CD4-positive, CD25-positive, alpha-beta regulatory T cell (primary cell): ENCODE measurements around the gene ADTRP. TPM values are rescaled to one million over a fixed set of nuclear protein-coding genes. Genes with fewer than 3 reads are reported as not detected.

ENCODE experiments used
- ATAC-seq, 2 donors: fragments of 150-1000 bp; cut with Tn5 transposase; one replicate each; pipeline ENCODE4 v1.10.0; 2021; ENCODE audit warnings: low read depth in 2 of 2, moderate number of reproducible peaks in 2 of 2, moderate library complexity in 1 of 2
- DNase-seq, 3 donors: peaks; one replicate each; pipeline versions ENCODE4 v3.0.0 to v3.0.0-alpha.2; 2012 to 2022; ENCODE audit warnings: mixed read lengths in 1 of 3
- H3K27ac ChIP-seq: one replicate; pipeline ENCODE4 v1.7.0; 2013; ENCODE audit warnings: mild to moderate bottlenecking, low read length; ENCODE audit not compliant: insufficient read depth, poor library complexity, severe bottlenecking
- H3K27me3 ChIP-seq: one replicate; pipeline ENCODE4 v1.7.0; 2013; ENCODE audit warnings: low read length; ENCODE audit not compliant: control insufficient read depth, insufficient read depth
- H3K36me3 ChIP-seq: one replicate; pipeline ENCODE4 v1.7.0; 2013; ENCODE audit warnings: mild to moderate bottlenecking, low read length, moderate library complexity; ENCODE audit not compliant: control insufficient read depth, insufficient read depth
- H3K4me1 ChIP-seq: 2 replicates; pipeline ENCODE4 v1.7.0; 2013; ENCODE audit warnings: mild to moderate bottlenecking, low read length; ENCODE audit not compliant: insufficient read depth, control insufficient read depth, poor library complexity, severe bottlenecking
- H3K4me3 ChIP-seq: one replicate; pipeline ENCODE4 v1.7.0; 2013; ENCODE audit warnings: low read depth, mild to moderate bottlenecking, low read length, moderate library complexity
- H3K9me3 ChIP-seq, 2 experiments: 1 replicate in 1 of 2; 2 replicates in 1 of 2; pipeline ENCODE4 v1.7.0; 2013; ENCODE audit warnings: low read length in 2 of 2, mild to moderate bottlenecking in 1 of 2, moderate library complexity in 1 of 2; ENCODE audit not compliant: control insufficient read depth in 2 of 2
- H3K27ac Mint-ChIP-seq, 3 donors: one replicate each; pipeline ENCODE4 v1.8.0; 2020 to 2022; ENCODE audit warnings: mild to moderate bottlenecking in 3 of 3, mixed read lengths in 3 of 3, moderate library complexity in 2 of 3
- H3K27me3 Mint-ChIP-seq: one replicate; pipeline ENCODE4 v1.8.0; 2022; ENCODE audit warnings: mild to moderate bottlenecking, mixed read lengths
- H3K36me3 Mint-ChIP-seq: one replicate; pipeline ENCODE4 v1.8.0; 2020; ENCODE audit warnings: mixed read lengths
- H3K4me1 Mint-ChIP-seq, 4 donors: one replicate each; pipeline ENCODE4 v1.8.0; 2020 to 2022; ENCODE audit warnings: mixed read lengths in 4 of 4, mild to moderate bottlenecking in 1 of 4
- H3K4me3 Mint-ChIP-seq, 4 donors: one replicate each; pipeline ENCODE4 v1.8.0; 2020 to 2022; ENCODE audit warnings: mild to moderate bottlenecking in 4 of 4, mixed read lengths in 4 of 4, moderate library complexity in 3 of 4
- H3K9me3 Mint-ChIP-seq, 7 donors: one replicate each; pipeline ENCODE4 v1.8.0; 2020 to 2022; ENCODE audit warnings: mixed read lengths in 7 of 7, mild to moderate bottlenecking in 3 of 7, moderate library complexity in 2 of 7
- polyA plus RNA-seq, 4 donors: library from polyadenylated mRNA; unstranded; fragments of 300-500 nt; fragmentation: Illumina TruSeq; gene quantifications; one replicate each; pipeline ENCODE4 v1.2.3, GENCODE V29; 2021
- total RNA-seq: library from RNA; stranded (reverse); gene quantifications from one replicate; pipeline ENCODE4 v1.2.3, GENCODE V29; 2022

ADTRP gene
- total and polyA plus RNA-seq, 5 donors from 2014 or later = 27.3 to 41.7 (median 40.9) TPM

DNA sequence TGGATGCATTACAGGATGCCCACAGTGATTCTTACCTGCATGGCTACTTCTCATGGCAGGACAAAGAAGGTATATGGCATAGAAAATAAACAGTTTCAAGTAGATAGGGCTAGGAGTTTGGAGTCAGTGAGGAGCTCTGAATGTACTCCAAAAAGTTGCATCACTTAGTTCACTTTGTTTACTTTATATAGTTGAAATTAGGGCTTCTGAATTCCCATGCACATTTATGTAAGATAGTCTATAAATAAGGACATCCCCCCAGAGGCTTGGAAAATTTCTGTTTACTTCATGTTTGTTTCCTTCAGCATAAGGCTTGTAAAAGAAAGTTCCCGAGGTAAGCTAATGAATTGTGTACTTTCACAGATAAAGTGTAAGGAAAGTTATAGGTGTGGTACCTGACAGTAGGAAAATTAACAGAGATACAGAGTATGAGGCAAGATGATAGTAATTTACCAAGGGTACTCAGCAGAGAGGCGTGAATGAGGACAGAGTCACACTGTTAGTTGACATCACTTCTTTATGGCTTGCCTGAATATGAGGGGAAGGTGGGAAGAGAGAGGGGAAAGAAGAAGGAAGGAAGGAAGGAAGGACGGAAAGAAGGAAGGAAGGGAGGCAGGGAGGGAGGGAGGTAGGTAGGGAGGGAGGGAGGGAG is 51.1 kb downstream of the ADTRP start:
- H3K27me3 ChIP-seq = no peaks in the 10 kb centered on the region
- H3K27ac ChIP-seq = peak overlapping the region; percentile 86
- DNase-seq (no peak), ATAC-seq (no peak)
- Mint-ChIP-seq H3K36me3 (peaks cover 28% of the 10 kb centered on the region), H3K9me3 (peaks cover 0 to 4% (median 0%) of the 10 kb centered on the region in 7 donors), H3K4me1 (peaks cover 54 to 95% (median 74%) of the 10 kb centered on the region in 4 donors), H3K27me3 (no peaks in the 10 kb centered on the region), H3K4me3 (peak overlapping the region; percentile 85 to 93 (median 92)), H3K27ac (peak overlapping the region; percentile 78 to 97 (median 92))
- H3K4me3 ChIP-seq = peak overlapping the region; percentile 91
- peaks cover 93% of the 10 kb centered on the region for H3K4me1 ChIP-seq
- no peaks in the 10 kb centered on the region for H3K9me3 ChIP-seq
- peaks cover 4% of the 10 kb centered on the region for H3K36me3 ChIP-seq

DNA sequence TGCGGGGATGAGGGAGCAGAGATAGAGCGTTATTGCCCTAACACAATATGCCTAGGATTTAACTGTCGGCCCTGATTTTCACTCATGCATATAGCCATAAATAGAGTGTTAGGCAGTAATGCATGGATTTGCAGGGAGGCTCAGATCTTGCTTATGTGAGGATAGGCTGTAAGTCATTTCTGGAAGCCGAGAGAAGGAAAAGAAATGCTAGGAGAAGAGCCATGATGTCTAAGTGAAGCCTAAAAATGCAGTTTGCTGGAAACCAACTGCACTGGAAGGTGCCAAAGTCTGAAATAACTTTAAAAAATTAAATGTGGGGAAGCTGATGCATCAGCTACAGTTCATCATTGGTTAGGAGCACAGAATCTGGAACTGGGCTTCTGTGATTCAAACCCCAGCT is 54.3 kb downstream of the ADTRP start:
- Mint-ChIP-seq H3K27ac (peak overlapping the region; percentile 88 to 96 (median 94)), H3K27me3 (no peaks in the 10 kb centered on the region), H3K4me3 (peak overlapping the region; percentile 48 to 93 (median 91)), H3K9me3 (peaks cover 0 to 4% (median 0%) of the 10 kb centered on the region in 7 donors), H3K4me1 (peaks cover 51 to 87% (median 68%) of the 10 kb centered on the region in 4 donors), H3K36me3 (peaks cover 49% of the 10 kb centered on the region)
- Histone ChIP-seq H3K9me3 (no peaks in the 10 kb centered on the region), H3K36me3 (peaks cover 20% of the 10 kb centered on the region), H3K27ac (peak overlapping the region; percentile 45), H3K4me3 (peak overlapping the region; percentile 91), H3K27me3 (no peaks in the 10 kb centered on the region), H3K4me1 (peaks cover 74% of the 10 kb centered on the region)
- DNase-seq (no peak), ATAC-seq (no peak)

DNA sequence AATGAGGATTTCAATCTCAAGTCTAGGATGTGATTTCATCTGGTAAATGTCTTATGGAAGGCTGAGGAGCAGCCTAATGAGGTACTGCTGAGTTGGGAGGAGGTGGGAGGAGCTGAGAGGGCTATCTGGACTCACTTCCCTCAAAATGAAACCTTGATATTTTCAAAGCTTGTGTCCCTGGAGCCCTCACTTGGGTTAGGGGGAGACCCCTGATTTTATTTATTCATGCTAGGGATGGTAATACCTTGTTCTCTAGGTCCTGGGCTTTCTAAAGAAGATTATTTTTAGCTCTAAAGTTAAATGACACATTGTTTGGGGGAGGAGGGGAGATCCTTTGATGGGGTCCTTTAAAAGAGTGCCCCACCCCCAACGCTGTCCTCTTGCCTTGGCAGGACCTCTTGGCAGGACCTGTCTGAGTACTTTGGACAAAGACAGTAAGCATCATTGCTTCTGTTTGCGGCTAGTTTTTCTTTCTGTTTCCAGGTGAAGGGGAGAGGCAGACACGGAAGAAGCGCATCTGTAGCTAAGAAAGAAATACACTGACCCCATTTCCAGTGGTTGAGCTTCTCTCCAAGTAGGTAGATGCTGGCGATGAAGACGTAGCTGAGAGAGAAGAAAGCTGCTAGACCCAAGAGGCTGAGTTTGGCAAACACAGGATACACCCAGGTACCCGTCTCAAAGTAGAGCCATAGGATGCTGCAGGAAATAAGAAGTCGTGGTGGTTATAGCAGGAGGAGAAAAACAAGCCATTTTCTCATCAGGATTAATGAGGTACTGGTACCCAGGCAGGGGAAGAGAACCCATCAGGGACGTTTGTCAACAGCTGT is 55.6 kb downstream of the ADTRP start:
- ATAC-seq (peak in 1 of 2 donors; percentile 19), DNase-seq (peak in 2 of 3 donors; percentile 18 to 56)
- Histone ChIP-seq H3K27ac (peak overlapping the region; percentile 69), H3K9me3 (no peaks in the 10 kb centered on the region), H3K4me3 (peak overlapping the region; percentile 77), H3K4me1 (peaks cover 67% of the 10 kb centered on the region), H3K36me3 (peaks cover 27% of the 10 kb centered on the region), H3K27me3 (no peaks in the 10 kb centered on the region)
- H3K36me3 Mint-ChIP-seq = peaks cover 53% of the 10 kb centered on the region
- H3K4me1 Mint-ChIP-seq = peaks cover 39 to 85% (median 66%) of the 10 kb centered on the region in 4 donors
- H3K27me3 Mint-ChIP-seq = no peaks in the 10 kb centered on the region
- H3K9me3 Mint-ChIP-seq = peaks cover 0 to 4% (median 0%) of the 10 kb centered on the region in 7 donors
- H3K4me3 Mint-ChIP-seq = peak overlapping the region; percentile 70 to 95 (median 93)
- H3K27ac Mint-ChIP-seq = peak overlapping the region; percentile 88 to 96 (median 94)

DNA sequence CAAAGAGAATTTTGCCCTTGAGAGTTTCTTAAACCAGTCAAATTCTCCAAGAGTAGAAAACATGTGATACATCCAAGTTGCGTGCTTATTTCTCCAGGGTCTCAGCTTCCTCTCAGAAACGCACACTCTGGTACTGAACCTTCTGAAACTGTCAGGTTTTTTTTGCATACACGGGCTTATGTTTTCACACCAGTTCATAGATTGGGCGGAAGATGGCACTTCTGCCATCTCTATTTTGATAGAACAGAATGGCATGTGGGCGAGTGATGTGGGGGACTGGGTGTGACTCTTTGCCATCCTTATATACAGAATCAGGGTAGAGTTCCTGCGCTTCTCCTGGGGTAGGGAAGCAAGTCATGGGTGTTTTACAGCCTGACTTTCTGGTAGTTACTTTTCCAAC is 56.4 kb downstream of the ADTRP start:
- Mint-ChIP-seq H3K9me3 (peaks cover 0 to 4% (median 0%) of the 10 kb centered on the region in 7 donors), H3K27me3 (no peaks in the 10 kb centered on the region), H3K36me3 (peaks cover 59% of the 10 kb centered on the region), H3K27ac (peak overlapping the region; percentile 88 to 96 (median 94)), H3K4me1 (peaks cover 37 to 81% (median 65%) of the 10 kb centered on the region in 4 donors), H3K4me3 (peak overlapping the region; percentile 70 to 95 (median 93))
- ATAC-seq (peak; percentile 56 to 57), DNase-seq (peak in 2 of 3 donors; percentile 32 to 69)
- Histone ChIP-seq H3K27me3 (no peaks in the 10 kb centered on the region), H3K27ac (peak overlapping the region; percentile 53), H3K9me3 (no peaks in the 10 kb centered on the region), H3K4me3 (peak overlapping the region; percentile 77), H3K4me1 (peaks cover 62% of the 10 kb centered on the region), H3K36me3 (peaks cover 34% of the 10 kb centered on the region)

DNA sequence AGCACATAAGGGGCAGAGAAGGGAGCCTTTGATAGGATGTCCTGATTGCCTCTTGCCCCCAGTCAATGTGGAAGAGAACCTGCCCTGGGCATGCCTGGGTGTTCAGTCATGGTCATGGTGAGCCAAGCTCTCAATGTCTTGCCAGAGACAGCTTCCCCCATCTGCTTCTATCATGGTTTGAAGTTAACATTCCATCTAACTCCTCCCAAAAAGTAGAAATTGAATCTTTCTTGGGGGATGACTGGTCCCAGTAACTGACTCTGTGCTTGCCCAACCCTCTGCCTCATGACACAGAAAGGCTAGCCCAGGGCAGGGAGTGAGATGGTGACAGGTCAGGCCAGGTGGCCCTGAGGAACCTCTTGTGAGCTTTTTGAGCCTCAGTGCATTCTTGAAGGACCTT is 60.1 kb downstream of the ADTRP start:
- H3K27me3 ChIP-seq = no peaks in the 10 kb centered on the region
- ATAC-seq (no peak), DNase-seq (no peak)
- Mint-ChIP-seq H3K27me3 (no peaks in the 10 kb centered on the region), H3K36me3 (peaks cover 43% of the 10 kb centered on the region), H3K4me1 (peaks cover 29 to 76% (median 58%) of the 10 kb centered on the region in 4 donors), H3K9me3 (no peaks in the 10 kb centered on the region), H3K4me3 (no peak overlapping the region), H3K27ac (peak overlapping the region in 1 of 3 donors; percentile 53)
- no peak overlapping the region for H3K4me3 ChIP-seq
- H3K36me3 ChIP-seq = peaks cover 39% of the 10 kb centered on the region
- peaks cover 53% of the 10 kb centered on the region for H3K4me1 ChIP-seq
- H3K9me3 ChIP-seq = no peaks in the 10 kb centered on the region
- H3K27ac ChIP-seq = no peak overlapping the region

DNA sequence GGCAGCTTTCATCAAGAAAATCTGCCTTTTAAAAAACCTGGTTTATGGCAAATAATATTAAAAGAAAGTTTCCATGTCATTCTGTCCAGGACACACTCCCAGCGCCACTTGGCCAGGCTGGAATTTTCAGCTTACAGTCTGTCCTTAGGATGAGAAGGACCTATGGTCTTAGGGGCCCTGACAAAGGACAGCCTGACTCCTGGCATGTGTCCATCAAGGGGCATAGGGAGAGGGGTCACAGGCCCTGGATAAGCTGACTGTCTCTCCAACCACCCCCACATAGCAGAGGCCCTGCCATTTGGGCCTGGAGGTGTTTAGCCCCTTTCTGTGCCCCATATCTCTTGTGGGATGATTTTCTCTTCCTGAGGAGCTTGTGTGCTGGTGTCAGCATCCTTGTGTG is 60.6 kb downstream of the ADTRP start:
- H3K4me1 ChIP-seq = peaks cover 53% of the 10 kb centered on the region
- no peak for ATAC-seq

DNA sequence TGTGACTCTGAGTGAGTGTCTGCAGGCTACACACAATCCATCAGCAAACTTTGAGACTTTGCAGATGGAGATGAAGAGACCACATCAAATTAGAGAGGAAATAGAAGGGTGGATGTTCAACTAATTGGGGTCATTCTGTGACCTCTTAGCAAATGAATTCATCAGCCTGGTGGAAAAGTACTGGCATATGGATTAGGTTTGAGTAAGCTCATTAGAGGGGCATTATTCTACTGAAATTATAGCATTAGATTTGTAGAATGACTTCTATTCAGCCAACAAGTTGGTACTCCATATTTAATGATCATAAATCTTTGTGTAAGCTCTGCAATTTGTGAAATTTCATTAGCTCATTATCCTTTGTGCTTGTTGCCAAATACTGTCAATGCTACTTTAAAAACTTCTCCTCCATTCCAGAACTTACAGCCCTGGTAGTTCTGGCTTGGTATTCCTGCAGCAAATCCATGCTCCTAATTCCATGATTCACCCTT is 63.8 kb downstream of the ADTRP start:
- H3K4me1 Mint-ChIP-seq = peaks cover 33 to 84% (median 64%) of the 10 kb centered on the region in 4 donors
- no peaks in the 10 kb centered on the region for H3K9me3 Mint-ChIP-seq
- no peaks in the 10 kb centered on the region for H3K27me3 Mint-ChIP-seq
- peaks cover 72% of the 10 kb centered on the region for H3K4me1 ChIP-seq
- peaks cover 27% of the 10 kb centered on the region for H3K36me3 Mint-ChIP-seq
- H3K4me3 ChIP-seq = peak overlapping the region; percentile 5
- peak overlapping the region; percentile 95 to 99 (median 98) for H3K27ac Mint-ChIP-seq
- peak overlapping the region; percentile 1 to 75 (median 72) for H3K4me3 Mint-ChIP-seq
- H3K9me3 ChIP-seq = no peaks in the 10 kb centered on the region
- ATAC-seq (no peak), DNase-seq (no peak)
- no peaks in the 10 kb centered on the region for H3K27me3 ChIP-seq
- peak overlapping the region; percentile 82 for H3K27ac ChIP-seq
- peaks cover 22% of the 10 kb centered on the region for H3K36me3 ChIP-seq

More for the DNA sequence above, 60.6 kb downstream of the ADTRP start:
- peaks cover 39% of the 10 kb centered on the region for H3K36me3 ChIP-seq
- H3K9me3 Mint-ChIP-seq = no peaks in the 10 kb centered on the region
- no peak overlapping the region for H3K4me3 ChIP-seq
- H3K27me3 Mint-ChIP-seq = no peaks in the 10 kb centered on the region
- H3K27me3 ChIP-seq = no peaks in the 10 kb centered on the region
- H3K4me1 Mint-ChIP-seq = peaks cover 26 to 76% (median 56%) of the 10 kb centered on the region in 4 donors
- no peak overlapping the region for H3K27ac ChIP-seq
- H3K36me3 Mint-ChIP-seq = peaks cover 43% of the 10 kb centered on the region
- no peak for DNase-seq
- H3K27ac Mint-ChIP-seq = peak overlapping the region in 2 of 3 donors; percentile 52 to 53
- no peaks in the 10 kb centered on the region for H3K9me3 ChIP-seq
- no peak overlapping the region for H3K4me3 Mint-ChIP-seq
